Purkinje cell (primary cell): ENCODE measurements around the gene EMC7. TPM values are rescaled to one million over a fixed set of nuclear protein-coding genes. Genes with fewer than 3 reads are reported as not detected.

Source experiments
- polyA plus RNA-seq: library from polyadenylated mRNA; unstranded; fragments of >200 nt; fragmentation: Nextera tagmentation; gene quantifications from 2 replicates; pipeline ENCODE4 v1.2.1, GENCODE V29; 2014

Gene EMC7
- 280 and 322 TPM in 2 replicates for polyA plus RNA-seq

DNA sequence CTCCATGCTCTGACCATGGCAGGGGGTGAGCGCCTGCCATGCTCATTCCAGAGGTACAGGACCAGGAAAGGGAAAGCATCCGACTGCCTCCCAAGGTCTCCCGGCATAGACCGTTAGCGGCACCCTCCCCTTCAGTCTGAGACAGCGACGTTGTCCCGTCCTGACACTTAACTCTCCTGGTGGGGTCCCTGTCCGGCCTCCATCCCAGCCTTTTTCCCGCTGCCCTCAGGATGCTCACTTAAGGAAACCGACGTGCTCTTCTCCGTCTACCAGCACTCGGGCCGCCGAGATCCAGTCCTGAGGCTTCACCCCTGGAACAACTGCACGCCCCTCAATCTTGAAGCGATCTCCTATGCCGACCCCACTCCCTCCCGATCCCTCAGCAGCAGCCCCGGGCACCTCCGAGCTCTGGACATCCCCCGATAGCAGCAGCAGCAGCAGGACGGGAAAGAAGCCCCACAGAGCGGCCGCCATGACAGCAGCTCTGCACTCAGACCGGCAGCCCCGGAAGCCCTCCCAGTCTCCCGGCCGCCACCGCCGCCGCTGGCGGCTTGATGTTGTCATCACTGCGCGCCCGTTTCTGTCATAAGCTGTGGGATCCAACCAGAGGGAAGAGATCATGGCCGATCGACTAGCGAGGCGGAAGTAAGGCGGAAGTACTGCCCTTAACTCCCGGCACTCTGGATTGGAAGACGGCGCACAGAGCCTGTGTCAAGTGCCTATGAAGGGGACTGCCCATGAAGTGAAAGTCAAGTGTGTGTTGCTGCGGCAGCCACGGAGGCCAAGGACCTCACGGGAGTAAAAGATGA, at the start of gene EMC7, which contains the start of gene PGBD4:
Gene EMC7, minus strand, starts transcription at position 497 of the 809 bp plus-strand sequence. Its CDS starts 23 bp downstream, at position 474.
Gene PGBD4, plus strand, starts transcription at position 718 of the 809 bp plus-strand sequence. CDS start 449 bp downstream, outside the sequence.

DNA sequence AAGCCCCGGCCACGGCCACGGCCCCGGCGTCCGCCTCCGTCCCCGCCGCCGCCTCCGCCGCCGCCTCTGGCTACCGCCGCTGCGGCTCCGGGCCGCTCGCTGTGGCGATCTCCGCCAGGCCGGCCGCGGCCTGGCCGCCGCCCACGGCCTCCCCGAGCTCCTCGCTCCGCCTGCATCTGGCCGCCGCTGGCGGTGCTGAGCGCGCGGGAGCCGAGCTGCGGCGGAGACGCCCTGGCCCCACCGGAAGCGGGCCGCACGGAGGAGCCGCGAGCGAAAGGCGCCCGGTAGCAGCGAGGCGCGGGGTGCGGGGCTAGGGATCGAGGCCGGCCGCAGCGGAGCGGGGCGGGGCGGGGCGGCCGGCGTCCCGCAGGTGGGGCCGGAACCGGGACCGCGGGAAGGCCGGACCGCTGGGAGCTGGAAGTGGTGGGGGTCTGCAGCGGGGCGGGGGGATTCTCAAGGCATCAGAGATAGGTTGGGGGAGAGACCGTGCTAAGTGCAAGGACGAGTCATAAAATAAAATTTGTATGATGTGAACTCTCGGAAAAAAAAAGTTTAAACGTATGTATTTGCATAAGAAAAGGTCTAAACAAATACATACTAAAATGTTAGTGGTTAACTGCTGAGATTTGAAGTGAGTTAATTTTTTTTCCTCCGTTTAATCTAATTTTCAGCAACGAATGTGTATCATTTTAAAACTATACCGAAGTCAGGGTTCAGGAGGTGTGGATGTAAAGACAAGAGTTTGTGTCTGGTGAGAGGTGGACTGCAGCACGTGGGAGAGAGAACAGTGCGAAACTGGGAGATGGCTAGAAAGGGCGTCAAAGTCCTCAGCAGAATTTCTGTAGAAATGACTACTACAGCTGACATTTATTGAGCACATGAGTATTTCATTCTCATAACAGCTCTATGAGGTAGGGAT, 62.5 kb downstream of the EMC7 start, which contains the start of gene AVEN:
Gene AVEN, minus strand, starts transcription at position 334 of the 919 bp plus-strand sequence. Its CDS starts 158 bp downstream, at position 176.

Other genes with a start within 250 kb of the EMC7 start
- not detected in 2 replicates for gene CHRM5, start 133.4 kb downstream of the EMC7 start, polyA plus RNA-seq
- 8.6 and 9.9 TPM in 2 replicates for gene AVEN, start 62.7 kb downstream of the EMC7 start, polyA plus RNA-seq
- gene PGBD4, start 221 bp upstream of the EMC7 start, polyA plus RNA-seq, result 1.9 and 2.9 TPM in 2 replicates
- gene KATNBL1, start 108.2 kb upstream of the EMC7 start, polyA plus RNA-seq, result 26.5 and 30.7 TPM in 2 replicates
- 448 and 455 TPM in 2 replicates for gene EMC4, start 123.2 kb upstream of the EMC7 start, polyA plus RNA-seq
- gene SLC12A6, start 235.9 kb upstream of the EMC7 start, polyA plus RNA-seq, result 4.4 and 8.1 TPM in 2 replicates
- 798 and 887 TPM in 2 replicates for gene NOP10, start 241.3 kb upstream of the EMC7 start, polyA plus RNA-seq
- not detected in 2 replicates for gene NUTM1, start 241.5 kb upstream of the EMC7 start, polyA plus RNA-seq